DMS153 treated with DMSO at 0.1 percent for 48 hours (cell line): ENCODE data around the gene ANKIB1.
"Not testable (repeated sequence)": the region's sequence is repeated elsewhere in the genome, so short reads cannot be mapped to it uniquely, and the experiment has no call there.

ENCODE experiments used
- DNase-seq: peaks from one replicate; lab custom pipeline; 2025; ENCODE audit not compliant: unreplicated experiment; lab: John Stamatoyannopoulos, UW

Gene ANKIB1

GRCh38 chr7:92325173-92325572 is 79.4 kb downstream of the ANKIB1 start:
- DNase-seq, result no peak

GRCh38 chr7:92325858-92326257 is 80.1 kb downstream of the ANKIB1 start:
- no peak for DNase-seq

- no peak for DNase-seq
Observed at GRCh38 chr7:92330835-92331438, 85.2 kb downstream of the ANKIB1 start.

GRCh38 chr7:92331508-92331907 is 85.7 kb downstream of the ANKIB1 start:
- DNase-seq, result no peak

GRCh38 chr7:92332782-92333181 is 87.0 kb downstream of the ANKIB1 start:
- no peak for DNase-seq

- DNase-seq, result no peak
Observed at GRCh38 chr7:92333866-92334265, 88.1 kb downstream of the ANKIB1 start.

GRCh38 chr7:92335574-92335973 is 89.8 kb downstream of the ANKIB1 start:
- no peak for DNase-seq

- no peak for DNase-seq
Observed at GRCh38 chr7:92336662-92337340, 91.0 kb downstream of the ANKIB1 start.

- DNase-seq, result no peak
Observed at GRCh38 chr7:92340016-92340415, 94.2 kb downstream of the ANKIB1 start.

- DNase-seq, result no peak
Observed at GRCh38 chr7:92343714-92344113, 97.9 kb downstream of the ANKIB1 start.

- DNase-seq, result no peak
Observed at GRCh38 chr7:92352009-92352408, 106.2 kb downstream of the ANKIB1 start.

GRCh38 chr7:92354214-92354613 is 108.4 kb downstream of the ANKIB1 start:
- DNase-seq, result no peak

GRCh38 chr7:92356406-92356805 is 110.6 kb downstream of the ANKIB1 start:
- no peak for DNase-seq

- DNase-seq, result no peak
Observed at GRCh38 chr7:92357260-92357659, 111.5 kb downstream of the ANKIB1 start.

GRCh38 chr7:92359179-92359578 is 113.4 kb downstream of the ANKIB1 start:
- not testable (repeated sequence) for DNase-seq

GRCh38 chr7:92359801-92360200 is 114.0 kb downstream of the ANKIB1 start:
- DNase-seq, result no peak

- DNase-seq, result no peak
Observed at GRCh38 chr7:92360387-92360786, 114.6 kb downstream of the ANKIB1 start.

GRCh38 chr7:92362131-92362530 is 116.4 kb downstream of the ANKIB1 start:
- DNase-seq, result no peak

GRCh38 chr7:92366730-92367129 is 121.0 kb downstream of the ANKIB1 start:
- DNase-seq, result no peak

- no peak for DNase-seq
Observed at GRCh38 chr7:92368741-92369140, 123.0 kb downstream of the ANKIB1 start.

GRCh38 chr7:92375013-92375412 is 129.2 kb downstream of the ANKIB1 start:
- DNase-seq, result no peak

GRCh38 chr7:92391071-92391470 is 145.3 kb downstream of the ANKIB1 start:
- no peak for DNase-seq

GRCh38 chr7:92397542-92397941 is 151.8 kb downstream of the ANKIB1 start:
- DNase-seq, result no peak
